Measurements from ENCODE around the gene TMCO4.

Gene TMCO4

GRCh38 chr1:19814681-19815503 lies 15.2 kb upstream of the TMCO4 start, which contains the start of gene RNF186:
RNF186 (minus strand) TSS chr1:19815283; CDS start chr1:19815101, 182 bp downstream.
- Histone ChIP-seq H3K79me2 (ENCODE audit: insufficient read depth, low read depth) (no peaks in the 10 kb centered on the region), H3K27ac (no peak within 1 kb of the TSS), H3K4me3 (IDR thresholded peaks at IDR 0.05; ENCODE audit: insufficient read depth, low read depth, low read length) (no peak within 1 kb of the TSS), H3K27me3 (ENCODE audit: insufficient read depth, low read depth) (no peaks in the 10 kb centered on the region), H3K9ac (no peak within 1 kb of the TSS), H2AFZ (ENCODE audit: low read depth) (no peak within 1 kb of the TSS), H3K4me1 (ENCODE audit: low read depth, poor library complexity, severe bottlenecking) (no peaks in the 10 kb centered on the region), H4K20me1 (ENCODE audit: insufficient read depth) (no peaks in the 10 kb centered on the region), H3K4me2 (no peak within 1 kb of the TSS), H3K36me3 (ENCODE audit: insufficient read depth) (no peaks in the 10 kb centered on the region)
- TF ChIP-seq CTCF (conservative IDR thresholded peaks at IDR 0.05; ENCODE audit: low read depth, low read length), result no peak

GRCh38 chr1:19814244-19814661 lies 14.5 kb upstream of the TMCO4 start:
- H4K20me1 ChIP-seq (ENCODE audit: insufficient read depth), result no peaks in the 10 kb centered on the region
- H3K36me3 ChIP-seq (ENCODE audit: insufficient read depth), result no peaks in the 10 kb centered on the region
- no peak overlapping the region for H2AFZ ChIP-seq (ENCODE audit: low read depth)
- no peaks in the 10 kb centered on the region for H3K79me2 ChIP-seq (ENCODE audit: insufficient read depth, low read depth)
- no peaks in the 10 kb centered on the region for H3K4me1 ChIP-seq (ENCODE audit: low read depth, poor library complexity, severe bottlenecking)
- no peak for TF ChIP-seq CTCF (conservative IDR thresholded peaks at IDR 0.05; ENCODE audit: low read depth, low read length)
- H3K27me3 ChIP-seq (ENCODE audit: insufficient read depth, low read depth), result no peaks in the 10 kb centered on the region
- no peak overlapping the region for H3K9ac ChIP-seq
- no peak overlapping the region for H3K4me2 ChIP-seq
- H3K4me3 ChIP-seq (IDR thresholded peaks at IDR 0.05; ENCODE audit: insufficient read depth, low read depth, low read length), result no peak overlapping the region
- H3K27ac ChIP-seq, result no peak overlapping the region

- Histone ChIP-seq H3K36me3 (ENCODE audit: insufficient read depth) (no peaks in the 10 kb centered on the region), H3K4me1 (ENCODE audit: low read depth, poor library complexity, severe bottlenecking) (no peaks in the 10 kb centered on the region), H3K4me2 (no peak overlapping the region), H3K79me2 (ENCODE audit: insufficient read depth, low read depth) (no peaks in the 10 kb centered on the region), H3K27me3 (ENCODE audit: insufficient read depth, low read depth) (no peaks in the 10 kb centered on the region), H3K4me3 (IDR thresholded peaks at IDR 0.05; ENCODE audit: insufficient read depth, low read depth, low read length) (no peak overlapping the region), H2AFZ (ENCODE audit: low read depth) (no peak overlapping the region), H3K9ac (no peak overlapping the region), H4K20me1 (ENCODE audit: insufficient read depth) (no peaks in the 10 kb centered on the region), H3K27ac (no peak overlapping the region)
- no peak for TF ChIP-seq CTCF (conservative IDR thresholded peaks at IDR 0.05; ENCODE audit: low read depth, low read length)
These were observed 13.9 kb upstream of the TMCO4 start for GRCh38 chr1:19813643-19813960.

GRCh38 chr1:19812875-19813642 lies 13.3 kb upstream of the TMCO4 start:
- Histone ChIP-seq H3K36me3 (ENCODE audit: insufficient read depth) (no peaks in the 10 kb centered on the region), H4K20me1 (ENCODE audit: insufficient read depth) (no peaks in the 10 kb centered on the region), H3K27ac (no peak overlapping the region), H3K4me2 (no peak overlapping the region), H2AFZ (ENCODE audit: low read depth) (no peak overlapping the region), H3K27me3 (ENCODE audit: insufficient read depth, low read depth) (no peaks in the 10 kb centered on the region), H3K9ac (no peak overlapping the region), H3K4me1 (ENCODE audit: low read depth, poor library complexity, severe bottlenecking) (no peaks in the 10 kb centered on the region), H3K79me2 (ENCODE audit: insufficient read depth, low read depth) (no peaks in the 10 kb centered on the region), H3K4me3 (IDR thresholded peaks at IDR 0.05; ENCODE audit: insufficient read depth, low read depth, low read length) (no peak overlapping the region)
- no peak for TF ChIP-seq CTCF (conservative IDR thresholded peaks at IDR 0.05; ENCODE audit: low read depth, low read length)
